GM12875 (cell line): Measurements from ENCODE around the gene TMEM59L.

Experiments used
- H3K4me3 ChIP-seq: one replicate; pipeline ENCODE4 v1.5.1; 2011; ENCODE audit warnings: low read depth, low read length, control low read depth
- CTCF ChIP-seq: IDR thresholded peaks from 2 replicates; pipeline ENCODE4 v1.5.1; 2011; ENCODE audit warnings: low read depth, mild to moderate bottlenecking, control low read depth, inconsistent platforms, low read length, moderate library complexity, borderline replicate concordance; ENCODE audit not compliant: insufficient read depth

Gene TMEM59L

GRCh38 chr19:18607226-18608101 is 5.2 kb upstream of the TMEM59L start:
- no peak for TF ChIP-seq CTCF
- H3K4me3 ChIP-seq, result no peak overlapping the region

- no peak overlapping the region for H3K4me3 ChIP-seq
- TF ChIP-seq CTCF, result no peak
Observed at GRCh38 chr19:18608102-18608804, 4.4 kb upstream of the TMEM59L start.

GRCh38 chr19:18608805-18609716 is 3.6 kb upstream of the TMEM59L start:
- H3K4me3 ChIP-seq, result no peak overlapping the region
- no peak for TF ChIP-seq CTCF

- no peak overlapping the region for H3K4me3 ChIP-seq
- no peak for TF ChIP-seq CTCF
Observed at GRCh38 chr19:18609717-18610051, 3.0 kb upstream of the TMEM59L start.

- H3K4me3 ChIP-seq, result no peak overlapping the region
- TF ChIP-seq CTCF, result no peak
Observed at GRCh38 chr19:18610245-18610555, 2.5 kb upstream of the TMEM59L start.

- no peak overlapping the region for H3K4me3 ChIP-seq
- TF ChIP-seq CTCF, result no peak
Observed at GRCh38 chr19:18610556-18611326, 1.9 kb upstream of the TMEM59L start.
